GM12892 (cell line): ENCODE results near the gene TTC39A.

ENCODE experiments used
- POLR2A ChIP-seq: IDR thresholded peaks from 2 replicates; pipeline ENCODE4 v1.6.1; 2011; ENCODE audit warnings: low read depth, low read length, control low read depth
- TAF1 ChIP-seq: IDR thresholded peaks from 2 replicates; pipeline ENCODE4 v1.6.1; 2011; ENCODE audit warnings: low read depth, mild to moderate bottlenecking, control low read depth, low read length, borderline replicate concordance

GRCh38 chr1:51301152-51301843 lies 29.1 kb downstream of the TTC39A start:
- TF ChIP-seq POLR2A: no peak
- TF ChIP-seq TAF1: no peak
